ENCODE data around the gene RHBG. TPM values are rescaled to one million over a fixed set of nuclear protein-coding genes. Genes with fewer than 3 reads are reported as not detected.

Gene RHBG
- total and polyA plus RNA-seq, 2 experiments from 2014 or later = 1.2 to 1.6 TPM

DNA sequence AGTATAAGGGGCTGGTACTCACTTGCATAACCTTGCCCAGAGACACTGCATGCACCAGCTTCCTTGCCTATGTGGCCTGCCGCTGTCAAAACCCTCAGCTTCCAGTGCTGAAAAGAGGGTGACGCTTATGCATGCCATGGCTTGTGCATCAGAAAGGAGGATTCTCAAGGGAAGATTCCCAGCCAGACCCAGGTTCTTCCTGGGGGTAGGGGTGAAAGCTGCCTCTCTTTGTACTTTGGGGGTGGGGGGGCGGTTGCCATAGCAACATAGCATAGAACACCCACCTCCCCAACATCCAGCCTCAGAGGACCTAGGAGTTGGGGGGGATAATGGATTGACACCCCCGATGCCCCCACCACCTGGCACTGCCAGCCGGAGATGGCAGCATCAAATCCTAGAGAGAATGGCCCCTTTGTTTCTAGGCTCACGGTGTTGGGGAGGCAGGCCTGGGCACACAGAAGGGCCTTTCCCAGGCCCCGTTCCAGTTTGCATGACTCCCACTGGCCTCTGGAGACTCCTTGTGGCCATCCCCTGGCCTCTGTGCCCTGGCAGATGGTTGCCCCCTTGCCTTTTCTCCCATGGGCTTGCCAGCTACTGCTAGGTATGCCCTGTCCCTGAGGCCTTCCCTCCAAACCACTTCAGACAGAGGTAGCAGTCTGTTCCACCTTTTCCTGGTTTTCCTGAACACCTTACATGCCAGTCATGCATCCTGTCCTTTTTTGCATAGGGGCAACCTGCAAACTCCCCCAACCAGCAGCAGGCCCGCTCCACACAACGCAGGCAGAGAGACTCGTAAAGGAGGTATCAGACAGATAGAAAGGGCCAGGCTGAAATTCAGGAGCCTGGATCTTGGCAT lies 44.6 kb downstream of the RHBG start:
- no peak for DNase-seq (ENCODE audit: low spot score)
- Histone ChIP-seq H3K4me2 (peak overlapping the region; percentile 38; the same call in 1 of the 2 replicates), H2AFZ (no peak overlapping the region), H3K4me1 (ENCODE audit: insufficient read depth) (peaks cover 18% of the 10 kb centered on the region), H3F3A (replicated peaks; ENCODE audit: low read depth) (0 out of 2 replicates have a peak, but pooled peaks cover 7% of the 10 kb centered on the region), H3K36me3 (ENCODE audit: insufficient read depth) (no peaks in the 10 kb centered on the region; the same call in 1 of the 2 replicates), H4K20me1 (replicated peaks; ENCODE audit: insufficient read depth) (no peaks in the 10 kb centered on the region; the same call in 1 of the 2 replicates), H3K79me2 (replicated peaks; ENCODE audit: insufficient read depth) (no peaks in the 10 kb centered on the region), H3K9me2 (ENCODE audit: insufficient read depth) (0 out of 2 replicates have a peak, but pooled peaks cover 9% of the 10 kb centered on the region), H3K27me3 (ENCODE audit: insufficient read depth) (peaks cover 32% of the 10 kb centered on the region), H3K27ac (ENCODE audit: low read depth) (no peak overlapping the region), H3K4me3 (no peak overlapping the region)
- peak in 1 of 2 experiments; percentile 42; a peak in 2 of 4 replicates for TF ChIP-seq CTCF (conservative IDR thresholded peaks at IDR 0.05; ENCODE audit: low read depth in 2 of 2)
- TF ChIP-seq STAT1 (IDR thresholded peaks at IDR 0.05; ENCODE audit: unreplicated experiment) = no peak
- TF ChIP-seq EZH2 (IDR thresholded peaks at IDR 0.05; ENCODE audit: low read depth, unreplicated experiment) = peak; percentile 13
- TF ChIP-seq JUNB (IDR thresholded peaks at IDR 0.05; ENCODE audit: unreplicated experiment) = no peak
- TF ChIP-seq ZNF114 (CRISPR knock-in tag; IDR thresholded peaks at IDR 0.05) = no peak
- peak; percentile 37 for TF ChIP-seq REST (IDR thresholded peaks at IDR 0.05; ENCODE audit: unreplicated experiment)
- ATAC-seq = peak; percentile 43
- peaks cover 27% of the 10 kb centered on the region for H3K27me3 Mint-ChIP-seq (ENCODE audit: insufficient read depth, low read depth, poor library complexity)
- no peaks in the 10 kb centered on the region for H3K36me3 Mint-ChIP-seq (ENCODE audit: low read depth)
- no peaks in the 10 kb centered on the region for H3K9me3 Mint-ChIP-seq
- H3K4me3 Mint-ChIP-seq = no peak overlapping the region
- peaks cover 31% of the 10 kb centered on the region for H3K4me1 Mint-ChIP-seq
- H3K27ac Mint-ChIP-seq = no peak overlapping the region

- Mint-ChIP-seq H3K4me1 (peaks cover 38% of the 10 kb centered on the region), H3K27me3 (ENCODE audit: insufficient read depth, low read depth, poor library complexity) (peaks cover 28% of the 10 kb centered on the region), H3K9me3 (no peaks in the 10 kb centered on the region), H3K4me3 (no peak overlapping the region), H3K27ac (no peak overlapping the region), H3K36me3 (ENCODE audit: low read depth) (no peaks in the 10 kb centered on the region)
- peak; percentile 80 for DNase-seq (ENCODE audit: low spot score)
- Histone ChIP-seq H3F3A (replicated peaks; ENCODE audit: low read depth) (peaks cover 11% of the 10 kb centered on the region; the same call in 1 of the 2 replicates), H3K4me3 (no peak overlapping the region), H3K27ac (ENCODE audit: low read depth) (no peak overlapping the region), H3K4me1 (ENCODE audit: insufficient read depth) (peaks cover 23% of the 10 kb centered on the region), H4K20me1 (replicated peaks; ENCODE audit: insufficient read depth) (peaks cover 7% of the 10 kb centered on the region; the same call in 1 of the 2 replicates), H3K9me2 (ENCODE audit: insufficient read depth) (0 out of 2 replicates have a peak, but pooled peaks cover 9% of the 10 kb centered on the region), H3K27me3 (ENCODE audit: insufficient read depth) (peaks cover 41% of the 10 kb centered on the region), H3K4me2 (0 out of 2 replicates have a peak overlapping the region, but pooled peaks have one; percentile 38), H3K79me2 (replicated peaks; ENCODE audit: insufficient read depth) (no peaks in the 10 kb centered on the region), H3K36me3 (ENCODE audit: insufficient read depth) (no peaks in the 10 kb centered on the region; the same call in 1 of the 2 replicates), H2AFZ (no peak overlapping the region)
- peak; percentile 97 for TF ChIP-seq REST (IDR thresholded peaks at IDR 0.05; ENCODE audit: unreplicated experiment)
- TF ChIP-seq NANOG (IDR thresholded peaks at IDR 0.05; ENCODE audit: borderline replicate concordance) = no peak
- peak; percentile 85 for ATAC-seq
Measured at GRCh38 chr1:156414461-156415064, 45.6 kb downstream of the RHBG start.

Measured in GM23338 (cell line).